ENCODE results near the gene CEMIP.
A peak's percentile ranks its signal among the peaks of the same experiment; 100 is the strongest.

The CEMIP gene

DNA sequence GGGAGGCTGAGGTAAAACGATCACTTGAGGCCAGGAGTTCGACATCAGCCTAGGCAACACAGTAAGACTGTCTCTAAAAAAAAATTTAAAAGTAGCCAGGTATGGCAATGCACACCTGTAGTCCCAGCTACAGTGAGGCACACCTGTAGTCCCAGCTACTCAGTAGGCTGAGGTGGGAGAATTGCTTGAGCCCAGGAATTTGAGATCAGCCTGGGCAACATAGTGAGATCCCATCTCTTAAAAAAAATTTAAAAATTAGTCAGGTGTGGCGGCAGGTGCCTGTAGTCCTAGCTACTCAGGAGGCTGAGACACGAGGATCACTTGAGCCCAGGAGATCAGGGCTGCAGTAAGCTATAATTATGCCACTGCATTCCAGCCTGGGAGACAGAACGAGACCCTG lies 203.7 kb downstream of the CEMIP start:
- no peak for DNase-seq (ENCODE audit: low spot score)

DNA sequence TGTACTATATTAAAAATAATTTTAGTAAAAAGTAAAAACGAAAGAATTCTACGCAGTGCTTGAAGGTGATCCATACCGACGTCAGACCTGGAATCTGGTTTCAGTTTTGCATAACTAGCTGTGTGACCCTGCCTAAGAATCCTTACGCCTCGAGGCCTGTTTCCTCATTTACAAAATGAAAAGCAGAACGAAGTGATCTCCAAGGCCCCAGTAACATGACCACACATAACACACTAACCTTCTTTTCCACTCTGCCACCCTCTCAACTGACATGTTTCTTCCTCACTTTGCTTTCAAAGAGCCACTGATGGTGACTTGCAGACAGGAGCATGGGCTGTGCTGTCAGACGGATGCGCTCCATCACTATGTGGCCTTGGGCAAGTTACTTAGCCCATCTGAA lies 205.7 kb downstream of the CEMIP start:
- no peak for DNase-seq (ENCODE audit: low spot score)

DNA sequence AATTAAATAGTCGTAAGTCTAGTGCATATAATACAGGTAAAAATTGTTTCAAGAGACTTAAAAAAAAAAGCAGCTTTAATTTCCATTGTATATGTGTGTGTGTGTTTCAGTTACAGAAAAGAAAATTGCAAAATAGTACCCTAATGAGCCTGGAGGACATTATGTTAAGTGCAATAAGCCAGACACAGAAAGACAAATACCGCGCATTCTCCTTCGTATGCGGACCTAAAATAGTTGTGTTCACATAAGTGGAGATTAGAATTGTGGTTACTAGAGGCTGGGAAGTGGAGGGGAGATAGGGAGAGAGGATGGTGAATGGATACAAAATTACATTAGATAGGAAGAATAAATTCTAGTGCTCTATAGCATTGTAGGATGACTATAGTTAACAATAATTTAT lies 206.8 kb downstream of the CEMIP start:
- DNase-seq (ENCODE audit: low spot score), result no peak

- no peak for DNase-seq (ENCODE audit: low spot score)
These were observed 207.3 kb downstream of the CEMIP start for GRCh38 chr15:80986487-80986886.

DNA sequence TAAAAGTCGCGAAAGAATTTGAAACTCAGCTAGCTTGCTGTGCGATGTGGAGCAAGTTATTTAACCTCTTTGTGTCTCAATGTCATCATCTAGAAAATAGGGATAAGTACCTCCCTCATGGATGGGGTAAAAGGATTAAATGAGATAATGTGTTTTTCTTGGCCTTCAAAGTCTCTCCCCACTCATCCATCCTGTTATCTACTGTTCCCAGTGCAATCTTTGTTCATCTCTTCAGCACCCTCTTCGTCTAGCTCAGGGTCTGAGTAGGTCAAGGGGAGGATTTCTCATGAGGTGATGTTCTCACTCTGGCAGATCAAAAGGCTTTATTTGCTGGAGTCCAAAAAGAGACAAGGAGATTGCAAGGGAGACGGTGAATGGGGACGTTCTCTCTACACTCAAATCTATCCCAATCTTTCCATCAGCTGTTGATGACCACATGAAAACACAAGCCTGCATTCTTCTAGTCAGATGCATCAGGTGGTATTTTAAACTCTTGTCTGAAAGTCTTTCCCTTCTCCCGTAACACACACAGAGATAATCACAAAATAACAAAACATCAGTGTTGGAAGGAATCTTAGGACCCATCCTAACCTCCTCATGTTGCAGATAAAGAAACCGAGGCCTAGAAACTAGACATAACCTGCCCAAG lies 209.1 kb downstream of the CEMIP start:
- DNase-seq (ENCODE audit: low spot score), result no peak

DNA sequence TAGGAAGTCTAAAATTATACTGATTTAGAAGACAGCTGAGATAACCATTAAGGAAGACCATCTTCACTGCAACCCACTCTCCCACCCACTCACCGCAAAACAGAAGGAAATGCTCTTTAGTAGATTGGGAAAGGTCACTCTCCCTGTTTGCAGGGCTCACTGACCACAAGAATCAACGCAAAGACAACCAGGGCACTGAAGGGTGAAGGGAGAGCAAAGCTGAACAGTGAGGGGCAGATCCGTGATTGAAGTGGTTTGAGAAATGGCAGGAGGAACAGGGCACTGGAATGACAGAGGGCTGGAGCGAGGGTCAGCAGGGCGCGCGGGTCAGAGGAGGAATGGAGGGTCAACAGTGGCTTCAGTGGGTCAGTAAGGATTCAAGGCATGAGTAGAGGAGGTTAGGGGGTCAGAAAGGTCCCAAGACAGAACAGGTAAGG lies 209.9 kb downstream of the CEMIP start:
- DNase-seq (ENCODE audit: low spot score), result no peak

DNA sequence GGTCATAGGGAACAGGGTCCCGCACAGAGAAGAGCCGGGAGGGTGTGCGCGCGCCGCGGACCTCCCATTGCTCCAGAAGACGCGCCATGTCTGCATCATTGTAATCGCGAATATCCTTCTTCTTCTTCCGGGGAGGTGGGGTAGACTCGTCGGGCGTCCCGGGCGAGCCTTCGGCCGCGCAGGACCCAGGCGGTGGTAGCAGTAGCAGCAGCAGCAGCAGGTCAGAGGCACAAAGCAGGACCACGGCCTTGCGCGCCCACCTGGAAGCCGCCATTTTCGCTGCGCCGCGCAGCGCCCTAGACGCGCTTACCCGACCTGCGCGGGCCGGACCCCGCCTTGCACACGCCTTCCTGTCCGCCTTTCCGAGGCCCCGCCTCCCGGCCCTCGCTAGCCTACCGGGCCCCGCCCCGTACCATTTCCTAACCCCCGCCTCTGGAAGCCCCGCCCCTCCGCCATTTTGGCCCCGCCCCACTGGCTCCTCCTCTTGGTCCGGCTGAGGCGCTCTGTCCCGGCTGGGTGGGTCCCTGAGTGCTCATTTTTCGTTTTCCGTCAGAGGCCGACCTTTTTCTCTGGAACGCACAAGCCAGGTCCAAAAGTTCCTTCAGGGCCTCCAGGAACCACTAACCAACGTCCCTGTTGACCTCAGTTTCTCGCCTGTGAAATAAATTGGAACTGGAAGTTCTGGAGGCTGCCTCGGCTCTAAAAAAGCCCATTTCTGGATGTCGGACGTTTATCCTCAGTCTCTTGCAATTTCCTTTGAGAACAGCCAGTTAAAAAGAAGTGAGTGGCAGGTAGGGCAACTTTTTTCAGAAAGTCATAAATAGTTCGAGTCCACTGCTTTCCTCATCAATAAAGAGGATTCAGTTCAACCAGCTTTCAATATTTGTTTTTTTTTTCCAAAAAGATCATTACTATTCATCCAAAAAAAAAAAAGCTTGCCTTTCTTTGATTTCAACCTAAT lies 210.6 kb downstream of the CEMIP start, which contains the start of gene MESD:
MESD (minus strand) TSS at position 302 of the 961 bp plus-strand sequence; CDS start at position 274, 28 bp downstream.
- peak; percentile 97 for DNase-seq (ENCODE audit: low spot score)

GRCh38 chr15:80990955-80991354 lies 211.8 kb downstream of the CEMIP start:
- no peak for DNase-seq (ENCODE audit: low spot score)

- DNase-seq (ENCODE audit: low spot score), result peak; percentile 85
These were observed 212.3 kb downstream of the CEMIP start for GRCh38 chr15:80991421-80991820.

- DNase-seq (ENCODE audit: low spot score), result no peak
These were observed 212.8 kb downstream of the CEMIP start for GRCh38 chr15:80992006-80992405.

GRCh38 chr15:80992441-80992840 lies 213.3 kb downstream of the CEMIP start:
- no peak for DNase-seq (ENCODE audit: low spot score)

DNA sequence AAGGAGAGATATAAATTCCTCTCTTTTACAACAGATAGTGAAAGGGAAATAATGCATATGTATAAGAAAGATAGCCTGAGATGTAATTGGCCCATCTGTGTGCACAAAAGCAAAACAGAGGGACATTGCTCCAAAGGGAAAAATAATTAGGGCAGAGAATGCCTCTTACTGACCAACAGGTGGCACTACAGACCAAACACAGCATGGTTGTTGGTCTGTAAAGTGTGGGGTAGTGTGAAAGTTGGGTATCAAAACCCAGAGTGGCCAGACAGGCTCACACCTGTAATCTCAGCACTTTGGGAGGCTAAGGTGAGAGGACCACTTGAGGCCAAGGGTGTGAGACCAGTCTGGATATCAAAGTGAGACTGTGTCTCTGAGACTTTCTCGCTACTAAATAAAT lies 217.1 kb downstream of the CEMIP start:
- DNase-seq (ENCODE audit: low spot score), result no peak

DNA sequence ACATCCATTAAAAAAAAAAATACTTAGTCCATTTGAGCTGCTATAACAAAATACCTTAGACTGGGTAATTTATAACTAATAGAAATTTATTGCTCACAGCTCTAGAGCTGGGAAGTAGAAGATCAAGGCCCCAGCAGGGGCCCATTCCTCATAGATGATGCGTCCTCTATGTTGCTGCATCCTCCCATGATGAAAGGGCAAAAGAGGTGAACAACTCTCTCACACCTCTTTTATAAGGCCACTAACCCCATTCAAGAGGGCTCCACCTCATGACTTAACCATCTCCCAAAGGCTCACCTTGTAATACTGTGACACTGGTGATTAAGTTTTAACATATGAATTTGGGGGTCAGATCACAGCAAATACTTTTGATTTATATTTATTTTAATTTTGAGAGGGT lies 218.5 kb downstream of the CEMIP start:
- DNase-seq (ENCODE audit: low spot score), result no peak

DNA sequence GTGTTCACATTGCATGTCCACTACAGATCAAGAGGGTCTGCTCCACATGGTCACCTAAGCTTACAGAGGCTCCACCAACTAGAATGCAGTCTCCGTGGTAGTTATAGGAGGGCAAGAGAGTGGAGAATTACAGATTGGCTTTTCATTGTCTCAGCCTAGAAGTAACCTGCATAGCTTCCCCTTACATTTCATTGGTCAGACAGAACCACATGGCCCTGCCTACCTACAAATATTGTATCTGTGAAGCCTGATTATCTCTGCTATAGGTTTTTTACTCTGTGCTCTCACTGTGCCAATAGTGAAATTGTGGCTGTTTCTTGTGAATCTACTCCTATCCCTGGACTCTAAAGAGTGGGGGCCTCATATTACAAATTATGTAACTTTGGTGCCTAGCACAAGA lies 219.1 kb downstream of the CEMIP start:
- DNase-seq (ENCODE audit: low spot score), result no peak

GRCh38 chr15:80999623-81000036 lies 220.5 kb downstream of the CEMIP start:
- no peak for DNase-seq (ENCODE audit: low spot score)

- DNase-seq (ENCODE audit: low spot score), result no peak
These were observed 221.0 kb downstream of the CEMIP start for GRCh38 chr15:81000144-81000623.

- peak; percentile 88 for DNase-seq (ENCODE audit: low spot score)
These were observed 221.5 kb downstream of the CEMIP start, which contains the start of gene TLNRD1 for GRCh38 chr15:81000624-81001151. TSS of gene TLNRD1 (plus strand) at chr15:81000923. CDS start at chr15:81002272, 1,349 bp downstream.

Measured in putamen (tissue), 1 donor.